Neural progenitor cell (in vitro differentiated cells): ENCODE results near the gene GRIK1.

ENCODE experiments used
- EZH2phosphoT487 ChIP-seq: fragments of 200-600 bp; sonication (generic); IDR thresholded peaks from 2 replicates; pipeline ENCODE4 v1.6.1; 2017; ENCODE audit warnings: antibody characterized with exemption
- TF ChIP-seq, protein P1 (sequence below): fragments of 200-600 bp; sonication (generic); IDR thresholded peaks from 2 replicates; pipeline ENCODE4 v1.5.1; 2017; ENCODE audit warnings: antibody characterized with exemption, mild to moderate bottlenecking

DNA sequence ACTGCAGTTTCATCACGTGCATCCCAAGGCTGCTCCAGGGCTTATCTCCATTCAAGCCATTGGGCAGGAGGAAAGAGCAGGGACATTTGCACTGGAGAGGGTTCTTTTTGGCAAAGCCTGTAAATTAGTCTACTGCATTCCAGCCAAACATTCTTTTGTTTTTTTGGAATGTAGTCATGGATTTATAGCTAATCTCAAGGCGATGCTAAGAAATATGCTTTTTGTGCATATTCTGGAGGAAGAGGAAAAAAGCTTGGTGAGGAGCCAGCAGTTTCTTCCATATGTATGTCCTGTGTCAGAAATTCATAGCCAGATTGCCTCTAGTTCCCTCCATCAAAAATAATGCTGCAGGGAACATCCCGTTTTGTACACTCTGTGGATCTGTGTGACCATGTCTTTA, 419.6 kb downstream of the GRIK1 start:
- TF ChIP-seq, protein P1, sequence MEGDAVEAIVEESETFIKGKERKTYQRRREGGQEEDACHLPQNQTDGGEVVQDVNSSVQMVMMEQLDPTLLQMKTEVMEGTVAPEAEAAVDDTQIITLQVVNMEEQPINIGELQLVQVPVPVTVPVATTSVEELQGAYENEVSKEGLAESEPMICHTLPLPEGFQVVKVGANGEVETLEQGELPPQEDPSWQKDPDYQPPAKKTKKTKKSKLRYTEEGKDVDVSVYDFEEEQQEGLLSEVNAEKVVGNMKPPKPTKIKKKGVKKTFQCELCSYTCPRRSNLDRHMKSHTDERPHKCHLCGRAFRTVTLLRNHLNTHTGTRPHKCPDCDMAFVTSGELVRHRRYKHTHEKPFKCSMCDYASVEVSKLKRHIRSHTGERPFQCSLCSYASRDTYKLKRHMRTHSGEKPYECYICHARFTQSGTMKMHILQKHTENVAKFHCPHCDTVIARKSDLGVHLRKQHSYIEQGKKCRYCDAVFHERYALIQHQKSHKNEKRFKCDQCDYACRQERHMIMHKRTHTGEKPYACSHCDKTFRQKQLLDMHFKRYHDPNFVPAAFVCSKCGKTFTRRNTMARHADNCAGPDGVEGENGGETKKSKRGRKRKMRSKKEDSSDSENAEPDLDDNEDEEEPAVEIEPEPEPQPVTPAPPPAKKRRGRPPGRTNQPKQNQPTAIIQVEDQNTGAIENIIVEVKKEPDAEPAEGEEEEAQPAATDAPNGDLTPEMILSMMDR, result no peak
- TF ChIP-seq EZH2phosphoT487, result no peak
